SW 1271 (cell line): ENCODE results near the gene MAPK4.
"Not testable (repeated sequence)": the region's sequence is repeated elsewhere in the genome, so short reads cannot be mapped to it uniquely, and the experiment has no call there.

Source experiments
- DNase-seq, 2 experiments: peaks; one replicate each; lab custom pipeline; 2025; lab: John Stamatoyannopoulos, UW

Gene MAPK4

DNA sequence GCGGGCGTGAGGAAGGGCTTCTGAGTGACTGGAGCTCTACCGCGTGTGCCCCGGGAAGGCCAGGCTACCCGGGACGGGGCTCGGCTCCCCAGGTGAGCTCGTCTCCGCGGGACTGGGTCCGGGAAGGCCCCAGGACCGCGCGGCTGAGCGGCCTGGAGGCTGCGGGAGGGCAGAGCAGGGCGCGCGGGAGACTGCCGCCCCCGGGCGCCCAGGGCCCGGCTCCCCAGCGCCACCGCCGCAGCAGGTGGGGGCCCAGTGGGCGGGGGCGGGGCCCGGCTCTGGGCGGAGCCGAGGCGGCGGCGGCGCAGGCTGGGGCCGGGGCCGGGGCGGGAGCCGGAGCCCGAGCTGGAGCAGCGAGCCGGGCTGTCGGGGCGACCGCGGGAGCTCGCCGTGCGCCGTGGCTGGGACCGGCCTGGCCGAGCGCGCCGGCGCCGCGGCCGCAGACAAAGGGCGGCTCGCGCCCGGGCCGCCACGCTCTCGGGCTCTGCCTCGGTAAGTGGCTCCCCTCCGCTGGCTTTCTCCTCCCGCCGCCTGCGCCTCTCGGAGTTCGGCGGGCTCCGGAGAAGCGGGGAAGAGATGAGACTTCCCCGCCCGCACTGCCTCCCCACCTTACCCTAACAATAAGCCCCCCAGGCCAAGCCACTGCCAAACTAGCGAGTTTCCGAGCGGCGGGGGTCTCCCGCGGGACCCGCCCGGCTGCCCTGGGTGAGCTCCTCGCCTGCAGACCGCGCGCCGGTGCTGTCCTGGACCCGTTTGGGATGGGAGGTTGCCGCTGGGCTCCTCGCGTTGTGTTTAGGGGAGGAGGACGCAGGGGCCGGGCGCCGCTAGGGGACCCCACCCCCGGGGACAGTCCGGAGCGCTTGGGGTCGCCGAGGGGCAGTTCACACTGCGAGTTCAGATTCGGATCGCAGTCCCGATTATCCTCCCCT is at the start of gene MAPK4:
MAPK4 (plus strand) TSS at position 336 of the 929 bp plus-strand sequence. CDS start 103,872 bp downstream, outside the sequence.
- no peak for DNase-seq

DNA sequence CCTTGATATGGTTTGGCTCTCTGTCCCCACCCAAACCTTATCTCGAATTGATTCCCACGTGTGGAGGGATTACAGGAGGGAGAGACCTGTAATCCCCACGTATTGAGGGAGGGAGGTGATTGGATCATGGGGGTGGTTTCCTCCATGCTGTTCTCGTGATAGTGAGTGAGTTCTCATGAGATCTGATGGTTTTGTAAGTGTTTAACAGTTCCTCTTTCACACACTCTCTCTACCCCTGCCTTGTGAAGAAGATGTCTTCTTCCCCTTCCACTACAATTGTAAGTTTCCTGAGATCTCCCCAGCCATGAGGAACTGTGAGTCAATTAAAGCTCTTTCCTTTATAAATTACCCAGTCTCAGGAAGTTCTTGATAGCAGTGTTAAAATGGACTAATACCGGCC is 42.6 kb upstream of the MAPK4 start:
- not testable (repeated sequence) for DNase-seq

DNA sequence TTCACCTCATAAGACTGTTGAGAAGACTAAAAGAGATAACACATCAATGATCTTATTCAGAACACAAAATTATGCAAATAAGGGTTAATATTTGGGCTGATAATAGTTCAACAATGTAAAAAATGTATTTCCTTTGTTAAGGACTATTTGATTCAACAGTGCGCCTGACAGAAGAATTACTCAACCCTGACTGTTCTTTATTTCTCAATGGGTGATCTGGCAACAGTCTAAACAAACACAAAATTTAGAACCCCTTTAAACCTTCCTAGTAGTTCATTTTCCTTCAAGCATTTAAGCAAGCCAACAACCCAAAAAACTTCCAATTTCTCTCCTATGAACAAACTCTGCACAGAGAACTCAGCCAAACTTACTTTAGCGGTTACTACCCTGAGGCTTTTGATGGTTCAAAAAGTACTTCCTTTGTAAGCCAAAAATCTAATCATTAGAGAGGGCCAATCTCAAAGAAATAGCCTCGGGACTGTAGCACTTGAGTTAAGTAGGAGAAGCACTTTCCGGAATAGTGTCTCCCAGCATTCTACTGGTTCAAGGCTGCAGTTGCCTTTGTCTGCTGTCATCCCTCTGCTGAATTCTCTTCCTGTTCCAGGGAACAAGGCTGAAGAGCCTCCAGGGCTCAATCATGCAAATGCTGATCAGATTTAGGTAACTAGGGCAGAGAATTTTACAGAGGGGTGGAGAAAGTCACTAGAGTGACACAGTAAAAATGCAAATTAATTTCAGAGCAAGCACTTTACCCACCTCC is 40.9 kb upstream of the MAPK4 start:
- no peak for DNase-seq

DNA sequence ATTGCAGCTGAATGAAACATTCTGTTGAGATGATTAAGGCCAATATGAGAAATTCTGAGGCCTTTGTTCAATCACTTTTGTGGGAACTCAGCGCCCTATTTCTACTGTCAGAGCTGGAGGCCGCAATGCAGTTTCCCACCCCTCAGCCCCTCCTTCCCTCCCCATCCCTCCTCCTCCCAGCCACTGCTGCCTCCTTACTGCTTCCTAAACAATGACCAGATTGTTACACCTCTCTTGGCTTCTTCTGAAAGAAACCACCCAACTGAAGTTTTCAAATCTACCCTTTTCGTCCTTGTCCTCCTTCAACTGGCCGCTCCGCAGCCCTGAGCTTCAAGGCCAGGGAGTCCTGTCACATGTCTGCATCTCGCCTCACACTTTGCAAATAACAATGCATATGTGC is 36.7 kb upstream of the MAPK4 start:
- no peak for DNase-seq

DNA sequence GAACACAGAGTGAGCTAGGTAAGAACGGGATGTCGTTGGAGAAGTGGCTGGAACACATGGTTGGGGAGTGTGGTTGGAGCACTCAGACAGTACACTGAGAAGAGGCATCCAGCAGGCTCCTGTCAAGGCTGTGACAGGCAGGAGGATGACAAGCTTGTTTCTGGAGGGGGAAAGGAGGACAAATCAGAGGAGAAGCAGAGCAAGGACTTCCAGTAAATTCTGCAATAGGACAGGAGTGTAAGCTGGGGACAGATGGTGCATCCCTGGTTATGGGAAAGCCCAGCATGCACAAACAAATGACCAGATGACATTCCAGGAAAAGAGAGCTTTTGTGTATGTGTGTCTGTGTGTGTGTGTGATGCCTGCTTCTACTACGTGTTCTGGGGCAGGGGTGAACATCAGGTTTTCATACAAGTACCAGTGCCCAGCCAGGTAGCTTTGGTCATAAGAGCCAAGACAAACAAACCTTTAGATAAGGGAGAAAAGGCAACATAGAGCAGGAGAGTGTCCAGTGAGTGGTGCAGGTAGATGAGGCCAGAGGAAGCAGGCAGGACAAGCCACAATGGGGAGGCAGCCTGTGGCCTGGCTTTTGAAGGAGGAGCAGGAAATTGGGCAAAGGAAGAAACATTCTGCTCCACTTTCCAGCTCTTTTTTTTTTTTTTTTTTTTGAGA is 32.1 kb upstream of the MAPK4 start:
- DNase-seq, result no peak

DNA sequence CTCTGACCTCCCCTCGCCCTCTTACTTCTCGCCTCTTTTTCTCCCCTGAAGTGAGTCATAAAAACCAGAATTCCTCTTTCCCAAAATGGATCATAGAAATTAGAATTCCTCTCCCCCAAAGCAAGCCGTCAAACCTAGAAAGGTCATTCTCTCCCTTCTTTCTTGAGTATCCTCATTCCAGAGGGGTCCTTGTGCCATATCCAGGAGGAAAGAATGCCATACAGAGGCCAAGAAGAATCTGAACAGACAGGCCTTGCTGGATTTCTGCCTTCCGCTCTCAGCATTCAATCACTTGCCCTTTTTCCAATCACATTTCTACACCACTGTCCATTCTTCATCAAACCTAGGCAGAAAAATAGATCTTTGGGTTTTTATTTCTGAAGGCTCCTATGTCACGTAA is 31.1 kb upstream of the MAPK4 start:
- no peak for DNase-seq

DNA sequence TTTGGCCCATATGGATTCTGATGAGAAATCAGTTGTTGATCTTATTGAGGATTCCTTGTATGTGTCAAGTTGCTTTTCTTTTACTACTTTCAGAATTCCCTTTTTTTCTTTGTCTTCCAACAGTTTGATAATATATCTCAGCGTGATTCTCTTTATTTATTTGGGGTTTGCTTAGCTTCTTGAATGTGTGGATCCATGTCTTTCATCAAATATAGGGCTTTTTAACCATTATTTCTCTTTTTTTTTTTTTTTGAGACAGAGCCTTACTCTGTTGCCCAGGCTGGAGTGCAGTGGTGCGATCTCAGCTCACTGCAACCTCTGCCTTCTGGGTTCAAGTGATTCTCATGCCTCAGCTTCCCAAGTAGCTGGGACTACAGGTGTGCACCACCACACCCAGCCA is 26.1 kb upstream of the MAPK4 start:
- not testable (repeated sequence) for DNase-seq

DNA sequence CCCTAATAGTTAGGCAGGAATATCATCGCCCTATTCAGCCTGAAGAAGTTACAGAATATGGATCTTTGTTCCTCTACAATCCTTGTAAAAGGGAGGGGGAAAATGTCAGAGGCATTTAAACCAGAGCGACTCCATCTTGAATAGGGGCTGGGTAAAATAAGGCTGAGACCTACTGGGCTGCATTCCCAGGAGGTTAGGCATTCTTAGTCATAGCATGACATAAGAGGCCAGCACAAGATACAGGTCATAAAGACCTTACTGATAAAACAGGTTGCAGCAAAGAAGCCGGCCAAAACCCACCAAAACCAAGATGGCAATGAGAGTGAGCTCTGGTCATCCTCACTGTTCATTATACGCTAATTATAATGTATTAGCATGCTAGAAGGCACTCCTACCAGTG is 15.4 kb upstream of the MAPK4 start:
- DNase-seq, result not testable (repeated sequence)

DNA sequence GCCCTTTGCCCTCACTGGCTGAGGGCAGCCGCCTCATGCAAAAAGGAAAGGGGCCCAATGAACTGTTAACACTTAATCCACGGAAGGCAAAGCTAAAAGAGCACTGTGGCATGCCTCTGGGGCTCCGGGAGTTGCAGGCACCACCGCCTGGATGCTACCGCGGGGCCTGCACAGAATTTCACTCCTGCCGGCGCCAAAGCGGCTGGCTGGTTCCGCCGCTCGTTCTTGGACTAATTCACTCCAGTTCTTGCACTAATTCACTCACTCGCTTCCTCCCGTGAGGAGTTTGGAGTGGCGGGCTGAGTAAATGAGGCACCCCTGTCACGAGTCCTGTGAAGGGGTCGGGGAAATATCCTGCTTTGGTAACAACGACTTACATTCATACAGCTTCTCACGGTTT is 14.0 kb upstream of the MAPK4 start:
- no peak for DNase-seq

DNA sequence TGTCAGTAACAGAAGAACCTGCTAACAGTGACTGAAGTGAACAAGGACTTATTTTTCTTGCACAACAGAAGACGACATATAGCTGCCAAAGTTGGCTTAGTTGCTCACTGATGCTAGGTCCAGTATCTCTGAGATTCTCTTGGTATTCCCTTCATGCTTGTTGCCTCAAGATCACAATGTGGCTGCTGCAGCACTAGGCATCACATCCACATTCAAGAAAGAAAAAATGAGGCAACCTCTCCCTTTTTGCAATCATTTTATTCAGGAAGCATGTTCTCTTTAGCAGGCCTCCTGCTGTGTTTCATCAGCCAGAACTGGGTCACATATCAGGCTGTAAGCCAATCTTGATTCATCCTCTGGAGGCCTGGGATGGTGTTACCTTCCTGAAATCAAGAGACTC is 11.7 kb upstream of the MAPK4 start:
- no peak for DNase-seq

DNA sequence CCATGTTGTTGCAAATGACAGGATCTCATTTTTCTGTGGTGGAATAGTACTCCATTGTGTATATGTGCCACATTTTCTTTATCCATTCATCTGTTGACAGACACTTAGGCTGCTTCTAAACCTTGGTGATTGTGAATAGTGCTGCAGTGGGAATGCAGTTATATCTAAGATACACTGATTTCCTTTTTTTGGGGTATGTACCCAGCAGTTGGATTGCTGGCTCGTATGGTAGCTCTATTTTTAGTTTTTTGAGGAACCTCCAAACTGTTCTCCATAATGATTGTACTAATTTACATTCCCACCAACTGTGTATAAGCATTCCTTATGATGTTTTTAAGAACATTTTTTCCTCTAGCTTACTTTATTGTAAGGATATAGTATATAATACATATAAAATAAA is 8.2 kb upstream of the MAPK4 start:
- DNase-seq, result not testable (repeated sequence)

DNA sequence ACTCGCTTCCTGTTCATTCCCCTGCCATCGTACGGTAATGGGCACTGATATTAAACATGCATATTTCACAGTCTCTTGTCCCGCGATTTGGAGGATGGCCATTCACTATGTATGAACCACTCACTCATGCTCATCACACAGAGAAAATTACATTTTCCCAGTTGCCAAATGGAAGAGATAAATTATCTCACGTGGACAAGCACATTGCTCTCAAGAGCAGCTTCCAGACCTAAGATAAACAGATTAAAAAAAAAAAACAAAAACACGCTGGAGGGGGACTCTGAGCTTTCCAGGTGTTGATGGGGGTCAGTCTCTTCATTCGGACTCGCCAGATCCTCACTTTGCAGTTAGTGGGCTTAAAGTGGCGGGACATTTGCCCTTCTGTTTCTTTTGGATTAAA is 1.7 kb upstream of the MAPK4 start:
- no peak for DNase-seq

DNA sequence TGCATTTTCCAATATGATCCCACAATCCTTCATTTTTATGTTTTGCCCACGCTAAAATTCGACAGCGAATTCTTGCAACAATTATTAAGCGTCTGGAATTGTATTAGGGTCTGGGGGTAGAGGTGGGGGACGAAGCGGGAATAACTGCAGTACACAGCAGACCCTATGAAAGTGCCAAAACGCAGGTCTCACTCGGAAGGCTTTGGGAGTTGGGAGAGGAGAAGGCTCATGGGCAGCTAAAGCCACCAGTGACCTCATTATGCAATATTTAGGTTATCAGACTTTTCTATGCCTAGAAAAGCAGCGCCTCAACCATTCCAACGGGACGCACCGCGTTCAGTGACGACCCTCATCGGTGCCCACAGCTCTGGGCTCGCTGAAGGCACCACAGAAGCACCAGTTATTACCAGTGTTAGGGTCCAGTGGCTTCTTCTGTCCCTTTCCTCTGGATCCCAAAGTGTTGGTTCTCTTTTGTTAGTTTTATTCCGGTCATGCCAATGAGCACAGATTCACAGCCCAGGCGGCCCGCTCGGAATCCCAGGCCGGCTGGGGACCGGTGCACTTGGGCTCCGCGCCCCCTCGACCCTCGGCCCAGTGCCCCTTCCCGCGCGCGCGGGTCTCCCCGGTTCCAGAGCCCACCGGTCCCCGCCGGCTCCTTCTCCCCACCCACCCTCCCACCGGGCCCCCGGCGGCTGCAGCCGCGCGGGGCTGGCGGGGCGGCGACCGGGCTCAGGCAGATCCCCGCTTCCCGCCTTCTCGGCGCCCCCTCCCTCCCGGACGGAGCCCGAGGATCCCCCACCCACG is 737 bp upstream of the MAPK4 start:
- DNase-seq, result no peak

DNA sequence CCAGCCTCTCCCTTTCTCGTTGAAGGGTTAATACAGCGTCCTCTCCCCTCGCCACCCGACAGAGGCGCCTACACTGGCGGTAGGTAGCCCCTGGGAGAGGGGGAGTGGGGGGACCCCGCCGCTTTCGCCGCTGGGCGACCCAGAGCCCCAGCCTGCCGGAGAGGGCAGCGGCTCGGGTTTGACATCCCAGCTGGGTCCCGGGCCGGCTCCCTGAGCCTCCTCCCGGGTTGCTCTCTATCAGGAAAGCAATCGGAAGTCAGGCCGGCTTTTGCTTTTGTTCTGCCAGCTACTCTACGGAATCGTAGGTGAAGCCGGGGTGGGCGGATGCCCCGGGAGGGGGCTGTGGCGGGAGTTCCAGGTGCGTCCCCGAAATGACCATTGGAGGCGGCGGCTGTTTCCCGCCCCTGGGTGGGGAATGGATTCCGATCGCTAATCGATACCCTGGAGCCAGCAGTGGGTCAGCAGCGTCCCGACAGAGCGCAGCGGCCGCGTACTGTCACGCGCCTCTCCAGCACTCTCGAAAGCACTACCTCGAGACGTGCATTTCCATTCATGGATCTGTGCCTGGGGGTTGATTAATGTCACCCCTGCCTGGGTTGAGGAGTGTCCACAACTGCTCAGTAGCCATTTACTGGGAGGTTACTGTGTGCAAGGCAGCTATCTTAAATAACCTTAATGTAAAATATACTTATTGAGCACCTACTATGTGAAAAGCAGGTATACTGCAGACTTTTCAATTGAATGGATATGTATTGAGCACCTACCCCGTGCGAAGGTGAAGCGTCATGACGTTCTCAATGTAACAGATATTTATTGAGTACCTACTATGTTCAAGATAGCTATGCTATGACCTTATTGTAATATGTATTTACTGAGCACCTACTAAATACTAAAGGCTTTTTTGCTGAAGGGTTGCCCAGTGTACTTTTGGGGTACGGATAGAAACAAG is 1.1 kb downstream of the MAPK4 start:
- no peak for DNase-seq

DNA sequence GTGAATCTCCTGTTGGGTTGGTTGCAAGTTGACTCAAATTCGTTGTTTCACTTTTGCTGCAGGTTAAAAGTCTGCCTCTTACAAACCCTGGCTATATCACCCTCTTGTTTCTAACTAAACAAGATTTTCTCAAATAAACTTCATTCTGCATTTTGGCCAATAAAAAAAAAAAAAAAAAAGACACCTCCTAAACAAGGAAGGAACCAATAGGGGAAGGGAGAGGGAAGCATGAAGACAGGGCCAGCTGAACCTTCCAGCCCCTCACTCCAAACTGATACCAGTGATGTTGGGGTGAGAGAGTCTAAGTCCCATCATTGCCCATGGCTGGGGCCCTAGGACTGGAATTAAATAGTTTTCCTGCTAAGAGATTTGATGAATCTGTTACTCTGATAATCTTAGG is 2.4 kb downstream of the MAPK4 start:
- not testable (repeated sequence) for DNase-seq

DNA sequence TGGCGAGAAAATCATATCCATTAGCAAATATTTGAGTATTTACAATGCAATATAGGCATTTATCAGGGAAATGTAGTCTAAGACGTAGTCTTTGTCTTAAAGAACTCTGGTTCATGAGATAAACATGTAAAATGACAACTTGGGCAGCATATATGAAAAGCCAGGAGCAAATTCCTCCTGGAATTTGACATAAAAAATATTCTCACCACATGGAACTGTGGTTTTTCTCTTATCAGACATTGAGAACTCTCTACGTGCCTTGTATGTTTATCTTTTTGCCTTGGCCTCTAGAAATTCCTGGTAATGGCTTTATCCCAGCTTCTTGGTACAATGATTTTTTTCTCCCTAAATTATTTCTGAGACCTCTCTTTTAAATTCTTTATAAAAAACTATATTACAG is 2.8 kb downstream of the MAPK4 start:
- DNase-seq, result no peak

DNA sequence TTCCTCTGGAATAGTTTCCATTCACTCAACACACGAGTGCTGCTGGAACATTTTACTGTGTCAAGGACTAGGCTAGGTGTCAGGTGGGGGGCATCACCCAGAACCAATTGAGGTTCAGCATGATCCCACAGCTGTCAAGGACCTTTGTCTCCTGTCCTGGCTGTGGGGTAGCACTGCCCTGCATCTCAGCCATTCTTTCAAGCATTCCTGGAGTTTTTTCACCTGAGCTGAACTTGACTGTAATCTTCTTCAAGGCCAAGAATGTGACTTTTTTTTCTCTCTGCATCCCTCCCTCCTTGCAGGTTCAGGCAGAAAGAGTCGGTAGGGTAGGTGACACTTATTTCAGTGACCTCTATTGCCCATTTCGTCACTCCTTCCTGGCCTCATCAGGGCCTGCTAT is 3.5 kb downstream of the MAPK4 start:
- DNase-seq, result no peak

DNA sequence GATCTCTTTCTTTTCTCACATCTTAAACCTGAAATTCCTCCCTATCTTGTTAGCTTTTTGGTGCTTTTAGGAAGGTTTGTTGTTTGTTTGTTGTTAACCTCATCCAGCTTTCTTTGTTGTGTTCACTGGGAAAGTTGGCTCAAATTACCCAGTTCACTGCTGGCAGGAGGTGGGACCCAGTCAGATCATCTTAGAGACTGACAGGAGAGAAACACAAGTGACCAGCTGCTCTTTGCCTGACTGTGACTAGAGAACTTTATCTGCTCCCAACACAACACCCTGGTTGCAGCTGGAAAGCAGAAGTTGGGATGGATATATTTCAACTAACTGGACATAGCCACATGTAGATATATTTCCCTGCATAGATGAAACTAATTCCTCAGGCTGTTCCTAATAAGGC is 10.0 kb downstream of the MAPK4 start:
- DNase-seq, result no peak

DNA sequence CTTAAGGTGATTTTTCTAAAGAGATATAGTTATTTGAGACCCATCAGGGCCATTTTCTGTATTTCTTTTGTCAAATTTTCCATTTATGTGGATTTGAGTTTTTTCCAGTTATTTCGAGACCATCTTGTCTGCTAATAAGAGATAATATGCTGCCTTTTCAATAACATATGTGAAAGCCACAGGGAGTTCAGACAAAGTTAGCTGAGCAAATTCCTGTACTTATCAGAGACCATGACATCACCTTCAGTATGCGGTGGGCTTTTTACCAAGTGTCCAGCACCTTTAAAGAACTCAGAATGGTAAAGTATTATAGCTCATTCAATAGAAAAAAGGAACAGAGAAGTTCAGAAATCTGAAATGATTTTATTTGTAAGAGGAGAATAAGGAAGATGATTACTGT is 11.7 kb downstream of the MAPK4 start:
- DNase-seq, result no peak

DNA sequence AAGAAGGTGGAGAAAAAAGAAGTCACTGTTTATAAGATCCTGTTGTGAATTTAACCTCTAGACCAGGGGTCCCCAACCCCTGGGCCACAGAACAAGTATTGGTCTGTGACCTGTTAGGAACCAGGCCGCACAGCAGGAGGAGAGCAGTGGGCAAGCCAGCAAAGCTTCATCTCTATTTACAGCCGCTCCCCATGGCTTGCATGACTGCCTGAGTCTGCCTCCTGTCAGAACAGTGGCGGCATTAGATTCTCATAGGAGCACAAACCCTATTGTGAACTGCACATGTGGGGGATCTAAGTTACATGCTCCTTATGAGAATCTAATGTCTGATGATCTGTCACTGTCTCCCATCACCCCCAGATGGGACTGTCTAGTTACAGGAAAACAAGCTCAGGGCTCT is 13.3 kb downstream of the MAPK4 start:
- DNase-seq, result not testable (repeated sequence)

DNA sequence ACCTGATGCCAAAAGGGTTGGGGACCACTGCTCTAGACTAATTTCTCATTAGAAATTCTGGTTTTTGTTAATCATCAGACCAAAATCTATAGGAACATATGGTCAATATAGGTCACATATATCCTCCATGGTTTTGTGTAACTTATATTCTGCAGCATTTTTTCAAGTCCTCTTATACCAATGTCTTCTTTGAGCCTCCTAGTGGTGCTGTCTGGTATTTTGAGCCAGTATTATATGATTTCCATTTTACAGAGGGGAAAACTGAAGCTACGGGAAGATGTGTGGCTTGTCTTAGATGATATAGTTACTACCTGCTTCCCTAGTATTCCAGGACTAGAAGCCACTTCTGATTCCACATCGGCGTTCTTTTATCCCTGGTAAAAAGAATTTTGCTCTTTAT is 13.8 kb downstream of the MAPK4 start:
- DNase-seq, result no peak
